Measurements from ENCODE around the gene MECP2. TPM values are rescaled to one million over a fixed set of nuclear protein-coding genes. Genes with fewer than 3 reads are reported as not detected.

The MECP2 gene
- total RNA-seq, 1 donor from 2014 or later, result 10.4 TPM

DNA sequence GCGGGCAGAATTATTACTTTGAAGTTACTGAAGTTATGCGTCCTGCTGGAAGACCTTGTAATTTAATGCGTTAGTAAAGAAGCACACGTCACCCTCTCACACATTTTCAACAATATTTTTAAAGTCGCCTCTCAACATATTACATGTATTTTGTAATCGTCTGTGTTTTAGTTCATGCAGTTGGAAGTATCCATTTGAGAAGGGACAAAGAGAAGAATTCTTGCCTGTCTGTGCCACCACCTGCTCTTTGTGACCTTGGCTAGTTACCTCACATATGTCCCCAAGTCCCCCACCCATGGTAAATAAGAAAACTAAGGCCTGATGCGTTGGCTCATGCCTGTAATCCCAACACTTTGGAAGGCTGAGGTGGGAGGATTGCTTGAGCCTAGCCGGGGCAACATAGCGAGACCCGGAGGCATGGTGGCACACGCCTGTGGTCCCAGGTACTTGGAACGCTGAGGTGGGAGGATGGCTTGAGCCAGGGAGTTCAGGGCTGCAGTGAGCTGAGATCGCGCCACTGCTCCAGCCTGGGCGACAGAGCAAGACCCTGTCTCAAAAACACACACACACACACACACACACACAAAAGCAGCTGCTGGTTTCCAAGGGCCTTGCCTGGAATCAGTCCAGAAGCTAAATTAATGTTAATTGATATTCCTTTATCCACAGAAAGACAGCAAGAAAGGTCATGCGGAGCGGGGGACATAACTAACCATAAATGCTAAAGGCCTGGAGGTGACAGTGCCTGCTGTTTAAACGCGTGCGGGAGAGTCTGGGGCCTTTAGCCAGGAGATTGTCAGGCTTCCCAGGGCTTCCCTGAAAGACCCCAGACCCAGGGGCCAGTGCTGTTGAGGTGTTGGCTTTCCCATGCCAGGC lies 124.2 kb downstream of the MECP2 start:
- H3K9ac ChIP-seq (ENCODE audit: low read depth in 1 of 3, low read length in 3 of 3), result peak overlapping the region; percentile 74 to 97 (median 79)
- H3K36me3 ChIP-seq (ENCODE audit: control insufficient read depth in 3 of 3, insufficient read depth in 3 of 3, low read length in 3 of 3), result no peaks in the 10 kb centered on the region
- peak overlapping the region; percentile 62 to 93 (median 77) for H3K4me3 ChIP-seq (ENCODE audit: low read length in 3 of 3)
- peaks cover 27 to 37% (median 28%) of the 10 kb centered on the region in 3 donors for H3K4me1 ChIP-seq (ENCODE audit: control insufficient read depth in 3 of 3, insufficient read depth in 3 of 3, low read length in 3 of 3)
- no peaks in the 10 kb centered on the region for H3K9me3 ChIP-seq (ENCODE audit: control insufficient read depth in 3 of 3, low read length in 3 of 3)
- H3K27ac ChIP-seq (ENCODE audit: low read depth, low read length), result peak overlapping the region; percentile 83
- no peaks in the 10 kb centered on the region for H3K27me3 ChIP-seq (ENCODE audit: control insufficient read depth in 3 of 3, insufficient read depth in 3 of 3, low read length in 3 of 3)

DNA sequence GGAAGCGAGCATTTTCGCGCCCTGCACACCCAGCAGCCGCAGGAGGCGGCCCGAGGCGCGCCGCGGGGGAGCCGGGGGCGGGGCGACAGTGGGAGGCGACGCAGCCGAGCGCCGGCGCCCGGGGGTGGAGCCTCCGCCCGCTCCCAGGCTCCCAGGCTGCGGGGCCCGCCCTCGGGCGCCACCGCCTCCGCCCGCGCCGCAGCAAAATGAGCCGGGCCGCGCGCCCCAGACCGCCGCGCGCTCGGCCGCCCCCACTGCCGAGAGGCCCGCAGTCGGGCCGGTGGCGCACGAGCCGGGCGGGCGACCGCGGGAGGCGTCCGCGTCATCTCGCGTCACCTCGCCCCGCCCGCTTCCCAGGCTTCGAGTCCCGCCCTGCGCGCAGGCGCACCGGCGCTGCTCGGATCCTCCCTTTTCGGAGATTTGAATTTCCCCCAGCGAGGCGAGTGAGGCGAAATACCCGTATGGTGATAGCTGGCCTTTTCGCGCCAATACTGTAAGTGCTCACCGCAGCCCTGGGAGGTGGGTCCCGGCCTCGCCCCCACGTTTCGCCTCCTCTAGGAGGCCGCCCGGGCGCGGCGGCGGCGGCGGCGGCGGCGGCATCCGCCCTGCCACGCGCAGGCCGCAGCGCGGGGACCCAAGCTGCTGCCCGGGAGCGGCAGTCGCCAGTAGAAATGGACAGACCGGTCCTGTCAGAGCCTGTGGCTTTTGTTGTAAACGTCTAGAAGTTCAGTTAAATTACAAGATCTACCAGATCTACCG lies 125.0 kb downstream of the MECP2 start, which contains the start of gene TMEM187:
Gene TMEM187 (plus strand): TSS at position 387 of the 759 bp plus-strand sequence. CDS start 9,309 bp downstream, outside the sequence.
- Histone ChIP-seq H3K4me3 (ENCODE audit: low read length in 3 of 3) (peak within 1 kb of the TSS; percentile 88 to 93 (median 89)), H3K9me3 (ENCODE audit: control insufficient read depth in 3 of 3, low read length in 3 of 3) (no peaks in the 10 kb centered on the region), H3K4me1 (ENCODE audit: control insufficient read depth in 3 of 3, insufficient read depth in 3 of 3, low read length in 3 of 3) (peaks cover 35 to 45% (median 37%) of the 10 kb centered on the region in 3 donors), H3K27me3 (ENCODE audit: control insufficient read depth in 3 of 3, insufficient read depth in 3 of 3, low read length in 3 of 3) (no peaks in the 10 kb centered on the region), H3K36me3 (ENCODE audit: control insufficient read depth in 3 of 3, insufficient read depth in 3 of 3, low read length in 3 of 3) (no peaks in the 10 kb centered on the region), H3K27ac (ENCODE audit: low read depth, low read length) (peak within 1 kb of the TSS; percentile 99), H3K9ac (ENCODE audit: low read depth in 1 of 3, low read length in 3 of 3) (peak within 1 kb of the TSS; percentile 95 to 99 (median 97))

Small RNA genes lying within 50 kb of the gene (small RNA-seq; reads per million reads assigned to genes)
- gene MIR3202-1, result not detected

Other genes with a start within 250 kb of the MECP2 start
- gene L1CAM, start 211.5 kb downstream of the MECP2 start, total RNA-seq, result 1.6 TPM
- 1.0 TPM for gene AVPR2, start 193.0 kb downstream of the MECP2 start, total RNA-seq
- 25.1 TPM for gene ARHGAP4, start 171.5 kb downstream of the MECP2 start, total RNA-seq
- 13.6 TPM for gene NAA10, start 162.7 kb downstream of the MECP2 start, total RNA-seq
- 5.7 TPM for gene RENBP, start 153.1 kb downstream of the MECP2 start, total RNA-seq
- 9.4 TPM for gene HCFC1, start 125.9 kb downstream of the MECP2 start, total RNA-seq
- 2.1 TPM for gene TMEM187, start 125.0 kb downstream of the MECP2 start, total RNA-seq
- gene IRAK1, start 77.8 kb downstream of the MECP2 start, total RNA-seq, result 11.0 TPM
- not detected for gene OPN1LW, start 46.5 kb upstream of the MECP2 start, total RNA-seq
- not detected for gene OPN1MW, start 84.9 kb upstream of the MECP2 start, total RNA-seq
- not detected for gene OPN1MW2, start 122.0 kb upstream of the MECP2 start, total RNA-seq
- gene OPN1MW3, start 159.9 kb upstream of the MECP2 start, total RNA-seq, result not detected
- not detected for gene TEX28, start 197.4 kb upstream of the MECP2 start, total RNA-seq
- gene TKTL1, start 198.1 kb upstream of the MECP2 start, total RNA-seq, result 0.52 TPM

Data from skeletal muscle tissue (tissue), 5 donors.